GM12891 (cell line): ENCODE measurements around the gene FAM161B.

Experiments
- DNase-seq: peaks from one replicate; pipeline ENCODE4 v3.0.0; 2011; ENCODE audit warnings: low spot score; ENCODE audit not compliant: insufficient read length
- FAIRE-seq: peaks from 2 replicates; lab custom pipeline; 2011; peaks lifted over from hg19 to GRCh38; lab: Jason Lieb, UNC
- PAX5 ChIP-seq: IDR thresholded peaks from 2 replicates; pipeline ENCODE4 v1.6.1; 2011; ENCODE audit warnings: low read length, moderate library complexity, mild to moderate bottlenecking; ENCODE audit not compliant: insufficient read depth, severe bottlenecking
- POLR2A ChIP-seq: IDR thresholded peaks from 2 replicates; pipeline ENCODE4 v1.6.1; 2011; ENCODE audit warnings: low read depth, low read length, control low read depth
- POLR2AphosphoS5 ChIP-seq: IDR thresholded peaks from 2 replicates; pipeline ENCODE4 v1.6.1; 2011; ENCODE audit warnings: low read depth, low read length, control low read depth
- POU2F2 ChIP-seq: IDR thresholded peaks from 2 replicates; pipeline ENCODE4 v1.6.1; 2011; ENCODE audit warnings: low read depth, mild to moderate bottlenecking, control low read depth, low read length, moderate library complexity
- SPI1 ChIP-seq: IDR thresholded peaks from 2 replicates; pipeline ENCODE4 v1.6.1; 2011; ENCODE audit warnings: low read depth, low read length, control low read depth
- TAF1 ChIP-seq: IDR thresholded peaks from 2 replicates; pipeline ENCODE4 v1.6.1; 2011; ENCODE audit warnings: low read depth, low read length, control low read depth

FAM161B gene

DNA sequence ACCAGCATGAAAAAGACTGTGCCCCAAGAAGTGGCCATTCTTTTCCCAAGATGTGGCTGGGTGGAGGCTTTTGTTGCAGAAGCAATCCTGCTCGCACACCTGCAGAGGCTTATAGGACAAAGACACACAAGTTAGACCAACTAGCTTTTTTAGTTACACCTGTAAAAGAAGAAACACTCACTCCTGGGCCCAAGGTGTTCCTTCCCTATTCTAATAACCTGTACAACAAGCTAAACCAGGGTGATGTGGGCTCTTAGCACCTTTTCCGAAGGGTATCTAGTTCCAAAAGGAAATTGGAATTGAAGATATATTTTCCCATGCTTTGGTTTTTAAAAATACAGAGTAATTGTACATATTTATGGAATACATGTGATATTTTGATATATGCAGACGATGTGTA lies 38.2 kb upstream of the FAM161B start:
- FAIRE-seq, result no peak
- TF ChIP-seq PAX5 (no peak), SPI1 (no peak), POU2F2 (no peak), POLR2A (no peak), POLR2AphosphoS5 (no peak), TAF1 (no peak)
- DNase-seq, result no peak

DNA sequence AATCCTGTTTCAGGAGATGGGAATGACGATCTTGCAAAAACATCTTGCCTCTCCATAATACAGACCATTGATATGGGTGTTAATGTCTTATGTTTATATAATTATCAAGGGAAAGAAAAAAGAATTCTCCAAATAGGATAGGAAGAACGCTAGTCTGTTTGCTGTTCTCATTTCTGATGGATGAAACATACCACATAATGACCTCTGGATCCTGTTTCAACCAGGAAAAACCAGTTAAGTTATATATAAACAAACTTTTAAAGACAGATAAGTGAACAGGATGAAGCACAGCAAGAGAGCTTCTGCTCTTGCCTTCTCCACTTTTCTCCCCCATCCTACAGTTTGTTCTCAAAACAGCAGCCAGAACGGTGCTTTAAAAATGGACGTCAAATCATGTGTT lies 28.0 kb upstream of the FAM161B start:
- FAIRE-seq, result no peak
- no peak for DNase-seq
- no peak for TF ChIP-seq POU2F2
- no peak for TF ChIP-seq PAX5
- no peak for TF ChIP-seq POLR2A
- TF ChIP-seq TAF1, result no peak
- no peak for TF ChIP-seq SPI1
- TF ChIP-seq POLR2AphosphoS5, result no peak

DNA sequence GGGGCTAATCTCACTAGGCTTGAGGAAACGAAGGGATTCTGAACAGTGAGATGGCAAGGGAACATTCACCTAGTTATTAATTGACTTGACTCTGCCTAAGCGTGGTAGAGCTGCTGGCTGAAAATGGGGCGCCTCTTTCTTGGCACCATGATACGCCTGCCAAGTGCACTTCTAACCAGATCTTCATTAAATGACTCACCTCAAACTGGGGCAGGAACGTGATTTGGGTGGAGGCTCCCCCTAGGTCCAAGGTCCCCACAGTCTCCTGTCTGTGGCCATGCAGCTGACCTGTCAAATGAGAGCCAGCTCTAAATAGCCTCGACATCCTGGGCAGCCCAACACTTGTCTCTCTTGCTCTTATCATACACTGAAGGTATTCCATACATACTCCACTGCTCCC lies 26.2 kb upstream of the FAM161B start:
- no peak for FAIRE-seq
- no peak for DNase-seq
- TF ChIP-seq POLR2AphosphoS5, result no peak
- TF ChIP-seq TAF1, result no peak
- no peak for TF ChIP-seq POLR2A
- no peak for TF ChIP-seq SPI1
- TF ChIP-seq PAX5, result no peak
- TF ChIP-seq POU2F2, result no peak

DNA sequence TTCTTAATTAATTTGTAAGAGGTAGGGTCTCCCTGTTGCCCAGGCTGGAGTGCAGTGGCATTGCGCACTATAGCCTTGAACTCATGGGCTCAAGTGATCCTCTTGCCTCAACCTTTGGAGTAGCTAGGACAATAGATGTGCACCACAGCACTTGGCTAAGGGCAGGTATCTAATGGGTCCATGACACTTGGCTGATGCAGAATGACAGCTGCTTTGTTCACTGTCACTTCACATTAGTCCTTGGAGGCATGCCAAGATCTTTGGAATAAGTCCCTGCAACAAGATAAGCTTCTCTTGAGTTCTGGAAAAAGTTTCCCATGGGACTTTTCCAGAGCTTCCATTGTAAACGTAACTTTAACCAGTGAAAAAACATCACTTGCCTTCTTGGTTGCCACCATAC lies 23.6 kb upstream of the FAM161B start:
- TF ChIP-seq PAX5 (no peak), TAF1 (no peak), POLR2AphosphoS5 (no peak), POLR2A (no peak), SPI1 (no peak), POU2F2 (no peak)
- DNase-seq (no peak), FAIRE-seq (peak; percentile 43)

DNA sequence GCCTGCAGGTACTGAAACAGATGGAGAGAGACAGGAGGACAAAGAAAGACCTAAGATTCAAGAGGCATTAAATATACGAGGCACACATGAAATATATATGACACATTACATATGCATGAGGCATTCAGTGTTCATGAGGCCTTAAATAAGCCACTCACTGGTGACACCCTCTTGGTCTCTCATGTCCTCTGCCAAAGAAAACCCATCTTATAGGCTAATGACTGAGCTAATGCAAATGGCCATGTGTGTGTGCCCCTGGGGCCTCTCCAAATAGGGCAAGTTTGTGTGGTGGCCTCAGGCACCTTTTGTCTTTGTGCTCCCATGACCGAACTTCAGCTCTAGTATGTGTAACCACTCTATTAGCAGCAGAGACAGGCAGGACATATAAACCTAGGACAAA lies 19.0 kb upstream of the FAM161B start:
- TF ChIP-seq POLR2A, result no peak
- no peak for TF ChIP-seq POU2F2
- TF ChIP-seq TAF1, result no peak
- no peak for TF ChIP-seq POLR2AphosphoS5
- no peak for TF ChIP-seq PAX5
- TF ChIP-seq SPI1, result no peak
- FAIRE-seq (no peak), DNase-seq (no peak)

DNA sequence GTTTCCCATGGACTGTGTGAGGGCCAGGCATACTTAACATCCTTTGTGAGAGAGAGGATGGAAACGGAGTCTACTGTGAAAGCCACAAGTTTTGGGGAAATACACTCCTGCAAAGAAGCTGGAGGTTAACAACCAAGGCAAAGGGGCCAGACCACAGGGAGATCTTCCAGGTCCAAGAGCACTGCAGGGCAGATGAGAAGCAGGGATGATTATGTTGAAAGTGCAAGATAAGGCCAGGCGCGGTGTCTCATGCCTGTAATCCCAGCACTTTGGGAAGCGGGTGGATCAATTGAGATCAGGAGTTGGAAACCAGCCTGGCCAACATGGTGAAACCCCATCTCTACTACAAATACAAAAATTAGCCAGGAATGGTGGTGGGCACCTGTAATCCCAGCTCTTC lies 15.3 kb upstream of the FAM161B start:
- FAIRE-seq (no peak), DNase-seq (no peak)
- TF ChIP-seq TAF1 (no peak), PAX5 (no peak), SPI1 (no peak), POLR2A (no peak)

DNA sequence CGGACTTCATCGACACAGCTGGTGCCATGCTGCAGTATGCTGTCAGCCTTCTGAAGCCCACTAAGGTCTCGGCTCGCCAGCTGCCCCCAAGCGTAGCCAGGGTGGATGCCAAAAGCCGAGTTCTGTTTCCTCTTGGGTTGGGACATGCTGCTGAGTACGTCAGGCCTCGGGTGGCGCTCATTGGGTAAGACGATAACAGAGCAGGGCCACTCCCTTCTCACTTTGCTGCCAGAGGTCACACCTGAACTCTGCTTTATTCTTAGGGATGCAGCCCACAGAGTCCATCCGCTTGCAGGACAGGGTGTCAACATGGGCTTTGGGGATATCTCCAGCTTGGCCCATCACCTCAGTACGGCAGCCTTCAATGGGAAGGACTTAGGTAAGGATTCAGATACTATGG lies 11.3 kb upstream of the FAM161B start:
- no peak for TF ChIP-seq SPI1
- no peak for TF ChIP-seq POLR2A
- no peak for TF ChIP-seq POU2F2
- TF ChIP-seq TAF1, result no peak
- TF ChIP-seq POLR2AphosphoS5, result no peak
- no peak for TF ChIP-seq PAX5
- FAIRE-seq (no peak), DNase-seq (no peak)

DNA sequence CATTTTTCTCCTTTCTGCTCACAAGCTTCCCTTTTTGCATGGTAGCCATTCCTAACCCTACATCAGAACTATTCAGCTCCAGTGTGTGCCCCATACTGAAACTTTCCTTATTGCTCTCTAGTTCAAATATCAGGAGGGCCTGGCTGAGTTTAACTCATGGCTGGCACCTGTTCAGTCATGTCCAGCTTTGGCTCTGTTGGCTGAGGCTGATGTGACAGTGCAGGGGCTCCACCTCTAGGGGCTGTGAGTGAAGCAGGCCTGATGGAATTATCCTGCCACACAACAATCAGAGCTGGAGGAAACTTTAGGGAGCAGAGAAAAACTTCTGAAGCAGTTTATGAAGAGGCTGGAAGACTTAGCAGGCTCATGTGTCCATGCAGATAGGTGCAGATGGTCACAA lies 8.7 kb upstream of the FAM161B start:
- no peak for TF ChIP-seq SPI1
- no peak for TF ChIP-seq TAF1
- no peak for TF ChIP-seq POLR2A
- TF ChIP-seq POU2F2, result no peak
- TF ChIP-seq PAX5, result no peak
- TF ChIP-seq POLR2AphosphoS5, result no peak
- FAIRE-seq (no peak), DNase-seq (no peak)

DNA sequence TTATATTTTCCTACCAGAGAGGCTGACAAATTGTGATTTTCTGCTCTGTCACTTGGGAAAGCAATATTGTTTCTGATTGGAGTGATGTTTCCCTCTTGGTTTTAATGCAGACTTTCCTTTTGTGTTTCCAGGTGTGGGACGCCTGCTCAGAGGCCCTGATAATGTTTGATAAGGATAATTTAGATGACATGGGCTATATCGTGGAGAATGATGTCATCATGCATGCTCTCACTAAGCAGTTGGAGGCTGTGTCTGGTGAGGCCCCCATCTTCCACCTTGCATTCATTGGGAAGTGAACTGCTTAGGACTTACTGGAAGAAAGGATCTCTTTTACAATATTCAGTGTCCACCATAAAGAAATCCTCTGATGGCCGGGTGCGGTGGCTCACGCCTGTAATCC lies 5.8 kb upstream of the FAM161B start:
- FAIRE-seq, result no peak

DNA sequence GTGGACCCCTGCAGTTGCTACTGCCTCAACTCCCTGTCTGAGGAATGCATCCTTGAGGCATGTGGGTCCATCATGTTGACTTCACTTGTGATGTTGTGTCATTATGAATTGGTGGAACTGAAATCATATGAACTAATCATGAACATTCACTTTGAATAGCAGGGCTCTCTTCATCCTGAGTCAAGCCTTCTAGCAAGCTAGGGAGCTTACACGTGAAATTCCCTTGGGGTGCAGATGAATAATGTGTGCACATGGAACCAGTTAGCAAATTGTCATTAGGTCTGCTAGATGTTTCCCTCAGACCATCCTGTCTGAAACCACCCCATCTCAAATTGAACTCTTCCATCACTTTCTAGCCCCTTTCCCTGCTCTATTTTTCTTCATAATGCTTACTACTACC lies 3.8 kb upstream of the FAM161B start:
- no peak for FAIRE-seq
- TF ChIP-seq TAF1 (no peak), POLR2A (no peak), PAX5 (no peak), SPI1 (no peak), POLR2AphosphoS5 (no peak), POU2F2 (no peak)
- DNase-seq, result no peak

More for the DNA sequence above, 5.8 kb upstream of the FAM161B start:
- TF ChIP-seq SPI1 (no peak), PAX5 (no peak), POLR2A (no peak), TAF1 (no peak), POU2F2 (no peak), POLR2AphosphoS5 (no peak)
- DNase-seq, result no peak

DNA sequence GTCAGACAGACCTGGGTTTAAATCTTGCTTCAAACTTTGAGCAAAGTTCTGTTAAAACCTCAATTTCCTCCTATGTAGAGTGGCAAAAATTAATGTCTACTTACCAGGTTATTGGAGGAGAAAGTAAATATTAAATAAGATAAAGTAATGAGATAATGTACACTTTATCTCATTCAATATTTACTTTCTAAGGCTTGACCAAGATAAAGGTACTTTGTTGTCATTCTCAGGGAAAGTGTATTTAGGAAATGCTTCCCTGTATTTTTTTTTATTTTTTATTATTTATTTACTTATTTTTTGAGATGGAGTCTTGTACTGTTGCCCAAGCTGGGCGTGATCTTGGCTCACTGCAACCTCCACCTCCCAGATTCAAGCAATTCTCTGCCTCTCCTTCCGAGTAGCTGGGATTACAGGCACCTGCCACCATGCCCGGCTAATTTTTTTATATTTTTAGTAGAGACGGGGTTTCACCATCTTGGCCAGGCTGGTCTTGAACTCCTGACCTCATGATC lies 4.7 kb downstream of the FAM161B start:
- DNase-seq, result no peak
- TF ChIP-seq PAX5, result no peak
- TF ChIP-seq POLR2A, result no peak
- no peak for TF ChIP-seq POU2F2
- TF ChIP-seq POLR2AphosphoS5, result no peak
- TF ChIP-seq TAF1, result no peak
- TF ChIP-seq SPI1, result no peak
- FAIRE-seq, result no peak
